GM19193 (cell line): Measurements from ENCODE around the gene AGTRAP.

Experiments
- POLR2A ChIP-seq: IDR thresholded peaks from 4 replicates; pipeline ENCODE4 v1.6.1; 2011; ENCODE audit not compliant: insufficient read depth, insufficient read length; ENCODE audit errors: extremely low read depth

The AGTRAP gene

GRCh38 chr1:11757047-11757446 lies 21.1 kb downstream of the AGTRAP start:
- no peak for TF ChIP-seq POLR2A

- no peak for TF ChIP-seq POLR2A
Measured at GRCh38 chr1:11759791-11760190, 23.9 kb downstream of the AGTRAP start.

- TF ChIP-seq POLR2A = no peak
Measured at GRCh38 chr1:11761285-11761684, 25.3 kb downstream of the AGTRAP start.

GRCh38 chr1:11761988-11762406 lies 26.1 kb downstream of the AGTRAP start, which contains the start of gene C1orf167:
Gene C1orf167 (plus strand): TSS chr1:11762193. CDS start chr1:11764401, 2,208 bp downstream.
- no peak for TF ChIP-seq POLR2A

GRCh38 chr1:11764115-11764514 lies 28.2 kb downstream of the AGTRAP start:
- no peak for TF ChIP-seq POLR2A

GRCh38 chr1:11764519-11764918 lies 28.6 kb downstream of the AGTRAP start:
- TF ChIP-seq POLR2A = no peak

- TF ChIP-seq POLR2A = no peak
Measured at GRCh38 chr1:11765661-11766428, 29.9 kb downstream of the AGTRAP start.

- TF ChIP-seq POLR2A = no peak
Measured at GRCh38 chr1:11766429-11766776, 30.5 kb downstream of the AGTRAP start.

- TF ChIP-seq POLR2A = no peak
Measured at GRCh38 chr1:11767922-11768704, 32.2 kb downstream of the AGTRAP start.

- TF ChIP-seq POLR2A = no peak
Measured at GRCh38 chr1:11768821-11769220, 32.9 kb downstream of the AGTRAP start.

GRCh38 chr1:11769274-11769673 lies 33.3 kb downstream of the AGTRAP start:
- no peak for TF ChIP-seq POLR2A

GRCh38 chr1:11770011-11770410 lies 34.1 kb downstream of the AGTRAP start:
- TF ChIP-seq POLR2A = no peak

GRCh38 chr1:11771481-11772043 lies 35.6 kb downstream of the AGTRAP start:
- no peak for TF ChIP-seq POLR2A

- no peak for TF ChIP-seq POLR2A
Measured at GRCh38 chr1:11772458-11772857, 36.5 kb downstream of the AGTRAP start.

GRCh38 chr1:11774753-11775152 lies 38.8 kb downstream of the AGTRAP start:
- TF ChIP-seq POLR2A = no peak

GRCh38 chr1:11777658-11778322 lies 41.9 kb downstream of the AGTRAP start:
- no peak for TF ChIP-seq POLR2A

- no peak for TF ChIP-seq POLR2A
Measured at GRCh38 chr1:11778336-11778735, 42.4 kb downstream of the AGTRAP start.
